ENCODE results near the gene SORL1-AS1.

SORL1-AS1 gene

DNA sequence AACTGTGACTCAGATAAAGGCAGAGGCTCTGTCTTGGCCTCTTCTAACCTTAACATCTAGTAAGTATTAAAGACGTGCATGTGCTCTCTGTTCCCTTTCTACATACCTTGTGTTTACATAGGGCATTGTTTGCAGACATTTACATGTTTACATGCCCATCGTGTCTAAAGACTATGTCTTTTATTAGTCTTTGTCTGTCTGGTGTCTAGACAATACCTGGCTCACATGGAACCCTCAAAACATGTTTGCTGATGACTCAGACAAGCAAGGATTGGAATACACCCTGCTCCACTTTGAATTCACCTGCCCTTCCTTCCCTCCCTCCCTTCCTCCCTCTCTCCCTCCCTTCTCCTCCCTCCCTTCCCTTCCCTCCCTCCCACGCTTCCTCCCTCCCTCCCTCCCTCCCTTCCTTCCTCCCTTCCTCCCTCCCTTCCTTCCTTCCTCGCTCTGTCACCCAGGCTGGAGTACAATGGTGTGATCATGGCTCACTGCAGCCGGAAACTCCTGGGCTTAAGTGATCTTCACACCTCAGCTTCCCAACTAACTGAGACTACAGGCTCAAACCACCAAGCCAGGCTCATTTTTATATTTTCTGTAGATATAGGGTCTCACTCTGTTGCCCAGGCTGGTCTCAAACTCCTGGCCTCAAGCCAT lies 23.7 kb upstream of the SORL1-AS1 start:
- in situ Hi-C loops (cut with MboI; ENCODE audit: low sequenced_read_pairs), result no loop called here

DNA sequence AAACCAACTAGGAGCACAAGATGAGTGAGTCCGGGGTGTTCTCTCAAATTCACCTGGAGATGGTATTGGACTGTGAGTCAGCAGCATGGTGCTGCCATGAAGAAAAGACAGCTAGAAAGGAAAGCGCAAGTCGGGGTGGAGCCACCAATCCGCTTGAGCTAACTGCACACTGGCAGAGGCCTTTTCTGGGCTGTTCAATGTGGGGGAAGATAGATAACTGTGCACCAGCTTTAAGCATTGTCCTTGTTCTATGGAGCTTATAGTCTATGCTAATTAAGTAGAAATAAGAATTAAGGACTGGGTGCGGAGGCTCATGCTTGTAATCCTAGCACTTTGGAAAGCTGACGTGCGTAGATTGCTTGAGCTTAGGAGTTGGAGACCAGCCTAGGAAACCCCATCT lies 21.9 kb upstream of the SORL1-AS1 start:
- in situ Hi-C loops (cut with MboI; ENCODE audit: low sequenced_read_pairs), result no loop called here

DNA sequence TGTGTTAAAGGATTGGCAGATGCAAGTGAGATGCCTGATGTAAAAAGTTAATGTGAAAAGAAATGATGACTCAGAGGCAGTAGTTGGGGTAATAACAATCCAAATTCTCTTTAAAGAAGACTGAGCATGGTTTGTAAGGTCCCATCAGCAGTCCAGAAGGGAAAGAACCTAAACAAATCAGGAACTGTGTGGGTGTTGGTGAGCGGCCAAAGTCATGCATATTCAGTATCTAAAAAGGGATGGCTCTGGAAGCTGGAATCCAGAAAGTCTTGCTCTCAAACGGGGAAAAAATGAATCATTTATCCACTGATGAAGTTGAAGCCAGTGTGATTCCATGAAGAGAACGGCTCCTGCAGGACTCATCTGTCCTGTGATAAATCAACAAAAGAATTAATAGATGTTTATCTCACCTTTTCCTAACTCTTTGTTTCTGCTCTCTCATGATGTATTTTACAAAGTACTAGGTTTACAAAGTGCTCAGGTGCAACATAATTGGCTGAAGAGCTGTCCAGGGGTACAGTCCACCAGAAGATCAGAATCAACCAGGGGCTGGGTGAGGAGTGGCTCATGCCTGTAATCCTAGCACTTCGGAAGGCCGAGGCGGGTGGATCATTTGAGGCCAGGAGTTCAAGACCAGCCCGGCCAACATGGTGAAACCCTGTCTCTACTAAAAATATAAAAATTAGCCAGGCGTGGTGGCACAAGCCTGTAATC lies 20.5 kb upstream of the SORL1-AS1 start:
- in situ Hi-C loops (cut with MboI; ENCODE audit: low sequenced_read_pairs), result no loop called here

DNA sequence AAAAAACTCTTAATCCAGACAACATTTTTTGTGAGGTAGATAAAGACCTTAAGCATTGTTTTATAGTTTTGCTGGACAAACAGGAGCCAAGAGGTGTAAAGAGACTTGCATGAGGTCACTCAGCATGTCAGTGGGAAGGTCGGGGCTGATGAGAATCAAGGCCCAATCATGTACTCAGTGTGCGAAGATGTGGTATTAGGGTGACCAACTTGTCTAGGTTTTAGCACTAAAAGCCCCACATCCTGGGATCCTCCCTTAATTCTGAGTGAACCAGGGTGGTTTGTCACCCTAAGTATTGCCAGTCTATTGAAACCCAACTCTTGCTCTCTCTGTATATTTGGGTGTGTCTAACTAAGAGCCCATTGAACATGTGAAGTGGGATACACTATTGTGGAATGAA lies 19.5 kb upstream of the SORL1-AS1 start:
- in situ Hi-C loops (cut with MboI; ENCODE audit: low sequenced_read_pairs), result no loop called here

DNA sequence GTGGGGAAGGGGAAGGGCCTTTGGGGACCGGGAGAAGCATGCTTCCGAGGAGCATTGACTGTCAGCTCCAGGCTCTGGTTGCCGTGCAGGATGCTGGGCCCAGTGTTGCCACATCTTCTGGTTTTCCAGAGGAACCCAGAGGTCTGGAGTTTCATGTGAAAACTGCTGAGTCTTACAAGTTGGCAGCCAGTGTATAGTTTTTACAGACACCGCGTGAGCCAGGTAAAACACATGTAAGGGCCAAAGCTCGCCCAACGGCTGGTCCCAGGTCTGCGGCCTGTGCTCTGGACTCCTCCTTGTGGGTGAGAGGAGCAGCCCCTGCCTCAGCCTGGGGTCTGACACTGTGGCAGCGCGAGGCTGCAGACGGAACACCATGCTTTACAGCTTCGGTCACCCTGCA lies 18.4 kb upstream of the SORL1-AS1 start:
- in situ Hi-C loops (cut with MboI; ENCODE audit: low sequenced_read_pairs), result no loop called here

DNA sequence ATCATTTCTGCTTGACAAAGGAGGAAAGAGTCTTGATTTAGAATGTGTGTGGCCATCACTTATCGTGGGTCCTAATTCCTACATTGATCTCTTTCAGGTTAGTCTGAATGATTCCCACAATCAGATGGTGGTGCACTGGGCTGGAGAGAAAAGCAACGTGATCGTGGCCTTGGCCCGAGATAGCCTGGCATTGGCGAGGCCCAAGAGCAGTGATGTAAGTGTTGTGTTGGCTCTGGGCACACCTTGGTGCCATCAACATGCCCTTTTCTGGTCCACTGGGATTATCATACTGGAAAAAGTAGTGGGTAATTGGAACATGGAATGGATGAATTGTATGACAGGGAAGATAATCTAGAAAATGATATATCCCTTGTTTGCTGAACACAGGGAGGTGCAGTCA lies 17.1 kb upstream of the SORL1-AS1 start:
- in situ Hi-C loops (cut with MboI; ENCODE audit: low sequenced_read_pairs), result no loop called here

DNA sequence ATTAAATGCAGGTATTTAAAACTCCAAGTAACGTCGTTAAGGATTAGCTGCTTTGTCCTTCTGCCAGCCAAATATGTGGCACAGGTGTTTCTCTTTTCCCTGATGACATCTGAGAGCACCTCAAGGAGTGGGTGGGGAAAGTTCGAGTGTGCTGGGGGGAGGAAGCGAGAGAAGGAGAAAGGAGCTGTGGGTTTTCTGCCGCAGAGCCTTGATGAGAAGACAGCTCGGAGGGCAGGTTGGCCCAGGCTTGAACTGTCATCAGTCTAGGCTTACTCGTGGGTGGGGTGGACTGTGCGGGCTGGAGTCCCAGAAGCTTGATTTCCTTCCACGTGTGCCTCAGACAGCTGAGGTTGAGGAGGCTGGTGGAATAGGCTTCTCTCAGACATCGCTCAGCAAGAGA lies 15.2 kb upstream of the SORL1-AS1 start:
- in situ Hi-C loops (cut with MboI; ENCODE audit: low sequenced_read_pairs), result no loop called here

DNA sequence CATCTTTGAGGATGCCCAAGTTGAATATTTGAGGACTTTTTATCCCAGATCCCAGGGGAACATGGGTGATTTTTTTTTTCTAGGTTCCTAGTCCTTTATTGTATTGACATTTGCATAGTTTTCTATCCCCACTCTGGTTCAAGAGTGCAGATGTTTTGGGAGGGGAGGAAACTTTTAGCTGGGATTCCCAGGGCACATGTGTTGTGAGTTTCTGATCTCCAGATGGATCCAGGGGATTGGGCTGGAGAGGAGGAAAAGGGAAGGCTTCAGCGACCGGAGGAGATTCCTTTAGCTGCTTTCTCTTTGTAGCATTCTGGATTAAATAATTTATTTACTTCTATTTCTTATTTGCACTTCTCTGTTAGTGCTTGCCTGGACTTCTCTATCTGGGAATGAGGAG lies 14.7 kb upstream of the SORL1-AS1 start:
- in situ Hi-C loops (cut with MboI; ENCODE audit: low sequenced_read_pairs), result no loop called here

DNA sequence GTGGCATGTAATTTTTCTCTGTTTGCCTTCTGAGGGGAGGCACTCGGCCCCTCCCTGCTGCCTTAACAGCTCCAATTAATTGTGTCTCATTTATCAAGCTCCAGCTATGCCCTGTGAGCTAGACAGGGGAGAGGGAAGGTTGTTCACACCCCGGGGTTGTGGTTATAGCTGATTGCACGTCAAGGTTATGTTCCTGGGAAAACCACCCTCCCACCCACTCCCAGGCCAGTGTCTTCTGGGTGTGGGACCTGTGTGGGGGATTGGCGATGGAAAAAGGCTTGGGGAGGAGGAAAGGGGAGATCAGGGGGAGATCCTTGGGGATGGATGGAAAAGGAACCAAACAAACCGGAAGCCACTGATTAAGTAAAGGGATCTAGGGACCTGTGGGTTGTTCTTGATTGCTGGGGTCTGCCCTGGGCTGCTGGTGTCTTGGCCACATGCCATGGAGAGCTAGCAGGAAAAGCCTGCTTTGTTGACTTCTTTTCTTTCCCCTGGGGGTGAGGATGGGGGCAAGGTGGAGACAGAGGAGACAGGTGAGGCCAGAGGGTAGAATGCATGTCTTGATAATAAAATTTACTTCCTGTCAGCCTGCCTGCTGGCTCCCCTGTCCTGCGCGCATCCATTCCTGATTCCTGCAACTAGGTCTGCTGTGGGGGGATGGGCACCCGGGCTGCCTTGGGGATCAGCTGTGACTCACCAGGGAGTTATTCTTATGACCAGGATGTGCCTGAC lies 13.5 kb upstream of the SORL1-AS1 start:
- in situ Hi-C loops (cut with MboI; ENCODE audit: low sequenced_read_pairs), result no loop called here

DNA sequence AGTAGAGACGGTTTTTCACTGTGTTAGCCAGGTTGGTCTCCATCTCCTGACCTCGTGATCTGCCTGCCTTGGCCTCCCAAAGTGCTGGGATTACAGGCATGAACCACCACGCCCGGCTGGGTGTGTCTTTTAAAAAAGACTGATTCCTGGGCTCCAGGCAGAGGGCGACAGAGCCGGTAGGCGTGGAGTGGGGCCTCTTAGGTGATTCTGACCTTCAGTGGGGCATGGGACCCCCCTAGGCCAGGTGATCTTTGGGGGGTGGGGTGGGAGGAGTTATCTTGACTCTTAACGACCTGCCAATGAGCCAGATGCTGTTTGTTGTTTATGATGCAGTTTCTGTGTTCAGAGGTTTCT lies 12.9 kb upstream of the SORL1-AS1 start:
- in situ Hi-C loops (cut with MboI; ENCODE audit: low sequenced_read_pairs), result no loop called here

DNA sequence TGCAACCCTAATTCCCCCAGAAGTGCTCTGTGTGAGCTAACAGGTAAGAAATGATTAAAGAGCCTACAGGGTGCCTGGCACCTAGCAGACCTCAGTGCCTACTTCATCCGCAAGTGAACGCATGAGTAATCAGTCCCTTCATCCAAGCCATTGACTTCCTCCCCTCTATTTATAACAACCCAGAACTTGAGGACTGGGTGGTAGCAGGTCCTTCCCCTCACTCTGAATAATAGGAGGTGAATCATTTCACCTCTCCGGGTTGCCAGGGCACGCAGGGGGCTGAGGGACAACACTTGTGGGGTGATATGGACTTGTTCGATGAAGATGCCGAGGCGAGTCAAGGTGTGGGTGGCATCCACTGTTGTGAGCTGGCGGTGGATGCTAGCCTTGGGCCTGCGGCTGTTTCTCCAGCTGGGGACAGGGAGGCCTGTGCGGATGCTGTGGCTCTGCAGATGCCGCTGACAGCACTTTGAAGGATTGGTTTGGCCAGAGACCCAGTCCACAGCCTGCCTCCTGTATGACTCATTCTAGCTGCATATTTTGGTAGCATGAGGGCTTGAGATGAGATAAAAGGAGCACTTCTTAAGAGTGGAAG lies 11.7 kb upstream of the SORL1-AS1 start:
- in situ Hi-C loops (cut with MboI; ENCODE audit: low sequenced_read_pairs), result no loop called here

DNA sequence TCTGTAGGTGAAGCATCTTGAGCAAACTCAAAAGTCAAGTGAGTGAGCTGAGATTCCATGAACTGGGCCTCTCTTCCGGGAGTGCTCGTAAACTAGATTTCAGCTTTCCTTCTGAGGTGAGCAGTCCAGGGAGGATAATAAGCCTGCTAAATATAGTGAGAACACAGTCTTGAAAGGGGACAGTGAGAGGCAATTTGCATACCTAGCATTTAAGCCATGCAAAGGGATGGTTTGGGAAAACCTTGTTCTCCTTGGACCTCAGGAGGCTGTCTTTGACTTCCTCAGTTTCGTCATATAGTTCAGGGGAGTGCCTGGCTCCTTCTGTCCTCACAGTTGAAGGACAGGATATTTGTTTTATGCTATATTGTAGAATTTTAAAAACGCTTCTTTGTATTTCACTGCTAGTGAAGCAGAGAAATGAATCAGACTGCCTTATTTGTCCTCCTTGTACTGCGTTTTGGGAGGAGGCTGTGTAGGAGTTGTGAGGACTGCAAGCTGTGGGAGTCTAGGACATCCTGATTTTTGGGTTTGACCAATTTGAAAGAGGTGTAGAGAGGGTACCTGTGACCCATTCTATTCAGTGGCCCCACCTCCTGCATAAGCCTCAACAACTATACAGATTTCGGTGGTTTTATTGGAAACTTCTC lies 11.0 kb upstream of the SORL1-AS1 start:
- in situ Hi-C loops (cut with MboI; ENCODE audit: low sequenced_read_pairs), result no loop called here

DNA sequence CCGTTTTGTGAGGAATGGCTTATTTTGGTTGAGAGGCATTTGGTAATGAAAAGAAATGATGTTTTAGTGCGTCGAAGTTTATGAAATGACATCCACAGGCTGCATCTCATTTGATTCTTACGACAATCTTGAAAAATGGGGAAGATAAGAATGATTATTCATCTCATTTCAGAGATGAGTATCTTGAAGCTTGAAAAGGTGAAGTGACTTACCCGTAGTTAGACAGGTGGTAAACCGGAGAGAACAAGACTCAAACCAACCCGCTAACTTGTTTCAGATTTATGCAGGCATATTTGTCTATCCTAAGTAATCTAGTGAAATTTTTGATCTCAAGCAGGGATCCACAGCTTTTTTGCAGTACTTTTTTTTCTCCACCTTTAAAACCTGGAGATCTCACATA lies 9.1 kb upstream of the SORL1-AS1 start:
- in situ Hi-C loops (cut with MboI; ENCODE audit: low sequenced_read_pairs), result no loop called here

DNA sequence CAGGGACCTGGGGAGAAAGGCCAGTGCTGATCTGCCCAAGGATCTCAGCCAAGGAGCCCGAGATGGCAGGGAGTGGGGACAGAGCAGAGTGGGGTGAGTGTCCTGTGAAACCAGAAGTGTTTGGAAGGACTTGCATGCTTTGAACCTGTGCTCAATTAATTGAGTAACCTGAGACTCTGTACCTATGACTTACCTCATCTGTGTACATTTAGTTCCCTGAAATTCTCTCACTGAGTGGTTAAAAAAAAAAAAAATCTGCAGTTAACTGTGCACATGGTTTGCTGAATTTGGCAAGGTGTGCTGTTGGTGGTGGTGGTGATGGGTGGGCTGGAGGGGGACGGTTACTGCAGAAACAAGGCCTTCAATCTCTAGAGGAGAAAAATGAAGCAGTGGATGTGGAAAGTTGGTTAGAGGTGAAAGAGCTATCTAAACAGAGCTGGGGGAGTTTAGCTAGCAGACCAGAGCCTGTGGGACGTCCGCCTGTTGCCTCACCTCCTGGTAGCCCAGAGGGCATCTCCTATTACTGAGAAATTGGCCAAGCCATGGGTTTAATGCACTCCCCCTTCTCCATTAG lies 8.3 kb upstream of the SORL1-AS1 start:
- in situ Hi-C loops (cut with MboI; ENCODE audit: low sequenced_read_pairs), result no loop called here

DNA sequence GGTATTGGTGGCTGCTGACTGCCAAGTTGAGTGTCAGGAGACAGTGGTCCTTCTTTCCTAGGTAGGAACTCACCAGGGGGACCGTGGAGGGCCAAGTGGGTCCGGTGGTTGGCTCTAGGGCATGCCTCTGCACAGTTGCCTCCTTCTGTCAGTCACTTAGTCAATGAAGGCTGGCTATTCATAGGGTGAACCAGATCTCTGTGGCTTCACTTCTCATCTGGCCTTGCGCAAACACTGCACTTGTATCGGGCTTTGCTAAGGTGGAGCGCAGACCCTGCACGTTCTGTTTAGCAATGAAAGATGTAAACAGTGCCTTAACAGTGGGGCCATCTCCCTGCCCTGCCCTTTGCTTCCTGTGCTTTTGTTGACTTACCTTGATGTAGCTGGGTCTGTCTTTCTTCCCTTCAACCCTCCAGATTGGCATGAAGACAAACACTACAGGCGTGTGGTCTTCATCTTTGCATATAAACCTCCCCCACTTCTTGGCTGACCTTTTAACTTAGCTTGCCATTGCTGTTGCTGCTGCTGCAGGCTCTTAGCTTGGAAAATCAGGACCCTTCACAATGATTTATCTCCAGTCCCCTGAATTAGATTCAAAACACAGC lies 6.7 kb upstream of the SORL1-AS1 start:
- in situ Hi-C loops (cut with MboI; ENCODE audit: low sequenced_read_pairs), result no loop called here

DNA sequence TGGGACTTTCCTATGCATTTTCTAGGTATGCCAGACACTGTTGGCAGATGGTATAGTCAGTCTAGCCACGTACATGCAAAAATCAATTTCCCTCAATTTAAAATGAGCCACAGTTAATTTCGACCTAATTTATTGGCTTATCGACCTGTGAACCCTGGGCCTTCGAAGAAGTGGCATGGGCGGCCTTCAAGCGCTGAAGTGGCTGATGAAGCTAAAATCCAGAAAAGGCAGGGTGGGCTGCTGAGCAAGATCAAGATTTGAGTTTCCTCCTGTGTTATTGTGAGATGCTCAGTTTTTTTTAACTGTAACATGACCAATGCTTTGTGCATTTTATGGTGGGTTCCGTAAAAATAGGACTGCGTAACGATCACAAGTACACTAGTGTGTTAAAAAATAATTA lies 5.8 kb upstream of the SORL1-AS1 start:
- in situ Hi-C loops (cut with MboI; ENCODE audit: low sequenced_read_pairs), result no loop called here

DNA sequence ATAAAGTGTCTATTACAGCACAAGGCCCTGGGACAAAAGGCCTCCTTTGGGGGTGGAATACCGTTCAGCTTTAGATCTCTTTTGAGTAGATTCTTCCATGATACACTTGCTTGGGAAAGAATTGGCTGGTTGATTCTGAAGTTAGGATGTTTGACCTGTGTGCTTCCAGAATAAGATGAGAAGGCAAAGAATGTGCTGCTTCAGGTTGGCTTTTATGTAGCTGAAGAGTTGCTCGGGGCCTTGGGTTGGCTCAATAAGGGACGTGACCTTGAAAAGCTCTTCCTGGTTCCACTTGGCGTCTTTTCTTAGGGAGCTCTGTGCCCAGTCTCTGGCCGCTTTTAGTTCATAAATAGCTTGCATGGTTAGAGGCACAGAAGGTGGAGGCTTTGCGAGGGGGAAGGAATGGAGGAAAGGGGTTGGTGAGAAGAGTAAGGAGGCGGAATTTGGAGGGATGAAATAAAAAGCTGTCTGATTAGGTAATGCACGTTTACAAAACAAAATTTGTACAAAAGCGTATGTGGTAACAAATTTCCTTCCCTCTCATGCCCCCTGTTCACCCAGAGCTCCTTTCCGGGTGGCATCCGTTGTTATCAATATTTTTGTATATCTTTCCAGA lies 4.2 kb upstream of the SORL1-AS1 start:
- in situ Hi-C loops (cut with MboI; ENCODE audit: low sequenced_read_pairs), result no loop called here

DNA sequence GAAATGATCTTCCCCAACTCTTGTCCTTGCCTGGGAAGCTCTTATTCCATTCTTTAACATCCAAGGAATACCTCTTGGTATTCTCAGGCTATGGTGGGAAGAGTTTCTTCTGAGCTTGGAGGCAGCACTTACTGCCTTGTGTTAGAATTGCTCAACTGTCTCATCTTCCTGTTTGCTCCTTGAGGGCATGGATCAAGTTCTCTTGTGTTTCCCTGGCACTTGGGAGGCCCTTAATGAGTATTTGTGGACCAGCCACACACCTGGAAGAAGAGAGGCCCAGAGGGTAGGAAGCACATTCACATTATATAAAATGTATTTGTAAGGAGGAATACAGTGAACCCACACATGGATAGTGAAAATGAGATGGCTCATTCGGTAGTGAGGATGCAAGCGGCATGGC lies 3.4 kb upstream of the SORL1-AS1 start:
- in situ Hi-C loops (cut with MboI; ENCODE audit: low sequenced_read_pairs), result no loop called here

DNA sequence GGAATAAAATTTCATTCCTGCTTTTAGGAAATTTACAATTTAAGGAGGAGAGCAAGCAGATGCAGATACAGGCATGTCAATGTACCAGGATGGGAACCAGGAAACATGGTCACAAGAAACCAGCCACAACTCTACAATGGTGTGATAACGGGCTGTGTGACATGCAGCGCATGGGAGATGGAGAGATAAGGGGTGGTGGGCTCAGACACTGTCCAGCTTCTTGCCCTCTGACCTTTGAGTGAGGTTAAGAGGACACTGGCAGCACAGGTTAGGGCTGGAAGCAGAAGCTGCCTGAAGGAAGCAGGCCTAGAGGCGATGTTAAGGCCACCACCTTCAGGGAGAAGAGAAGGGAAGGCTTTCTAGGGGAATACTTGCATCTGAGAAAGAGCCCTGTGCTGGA lies 2.3 kb upstream of the SORL1-AS1 start:
- in situ Hi-C loops (cut with MboI; ENCODE audit: low sequenced_read_pairs), result no loop called here

DNA sequence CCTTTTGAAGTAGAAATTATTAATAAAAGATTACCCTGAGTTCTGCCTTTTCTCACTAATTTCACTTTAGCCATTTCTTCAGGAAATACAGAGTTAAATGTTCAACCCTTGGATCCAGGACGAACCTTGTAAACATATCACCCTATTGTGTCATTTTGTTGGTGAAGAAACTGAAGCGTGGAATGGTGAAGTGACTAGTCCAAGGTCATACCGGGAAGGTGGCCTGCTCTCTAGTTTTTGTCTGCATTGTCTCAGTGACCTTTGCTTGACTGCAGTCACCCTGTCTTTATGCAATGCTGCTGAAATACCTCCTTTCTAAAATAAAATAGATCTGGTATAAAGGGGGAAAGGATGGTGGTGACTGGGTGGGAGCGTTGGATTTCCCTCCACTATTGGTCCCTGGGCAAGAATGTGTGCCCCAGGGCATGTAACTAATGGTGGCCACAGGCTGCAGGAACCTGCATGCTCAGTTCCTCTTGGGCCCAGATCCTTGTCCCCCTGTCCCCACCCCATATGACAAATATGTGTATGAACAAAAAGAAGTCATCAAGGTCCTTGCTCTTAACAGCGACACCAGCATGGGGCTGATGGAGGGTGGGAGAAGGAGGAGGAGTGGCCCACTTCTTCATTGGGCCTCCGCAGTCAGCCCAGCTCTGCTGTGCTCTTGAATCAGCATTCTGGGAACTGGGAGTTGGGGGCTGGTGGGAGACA lies 977 bp upstream of the SORL1-AS1 start:
- in situ Hi-C loops (cut with MboI; ENCODE audit: low sequenced_read_pairs), result no loop called here
